ENCODE results near the gene ZNF653.

The ZNF653 gene

DNA sequence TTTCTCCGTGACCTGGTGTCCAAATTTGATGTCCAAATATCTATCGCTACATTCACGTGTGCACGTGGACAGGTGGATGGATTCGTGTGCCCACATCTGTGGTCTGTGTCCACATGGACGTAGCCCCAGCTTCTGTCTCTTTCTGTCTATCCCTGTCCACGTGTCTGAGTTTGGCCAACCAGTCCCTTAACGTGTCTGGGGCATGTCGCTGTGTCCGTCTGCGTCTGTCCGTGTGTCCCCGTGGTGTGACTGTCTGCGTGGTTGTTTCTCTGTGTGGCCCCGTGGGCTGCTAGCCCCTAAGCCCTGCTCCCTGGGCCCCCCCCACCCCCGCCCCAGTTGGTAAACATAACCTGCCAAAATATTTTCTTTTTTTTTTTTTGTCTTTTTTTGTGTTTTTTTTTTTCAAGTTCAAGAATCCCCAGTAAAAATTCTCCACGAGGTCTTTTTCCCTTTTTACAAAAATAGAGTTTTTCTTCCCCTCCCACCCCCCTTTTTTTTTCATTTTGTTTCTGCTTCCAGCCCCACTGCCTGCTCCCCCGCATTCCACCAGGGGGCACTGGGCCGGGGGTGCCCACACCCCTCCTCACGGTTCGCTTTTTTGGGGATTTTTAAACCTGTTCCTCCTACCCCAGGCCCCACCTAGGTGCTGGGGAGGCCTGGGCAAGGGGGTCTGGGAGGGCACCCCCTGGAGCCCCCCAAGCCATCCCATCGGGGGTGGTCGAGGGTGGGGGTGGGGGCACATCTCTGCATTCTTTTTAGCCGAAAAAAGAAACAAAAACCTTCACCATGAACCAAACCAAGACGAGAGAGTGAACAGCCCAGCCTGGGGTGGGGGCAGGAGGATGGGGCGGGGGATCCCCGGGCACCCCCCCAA, 51.9 kb downstream of the ZNF653 start:
- H3K4me2 ChIP-seq (ENCODE audit: low read depth, low read length, poor library complexity, severe bottlenecking): no peak overlapping the region
- no peak for TF ChIP-seq EZH2phosphoT487 (IDR thresholded peaks at IDR 0.05; ENCODE audit: borderline replicate concordance)
- TF ChIP-seq, protein P1, sequence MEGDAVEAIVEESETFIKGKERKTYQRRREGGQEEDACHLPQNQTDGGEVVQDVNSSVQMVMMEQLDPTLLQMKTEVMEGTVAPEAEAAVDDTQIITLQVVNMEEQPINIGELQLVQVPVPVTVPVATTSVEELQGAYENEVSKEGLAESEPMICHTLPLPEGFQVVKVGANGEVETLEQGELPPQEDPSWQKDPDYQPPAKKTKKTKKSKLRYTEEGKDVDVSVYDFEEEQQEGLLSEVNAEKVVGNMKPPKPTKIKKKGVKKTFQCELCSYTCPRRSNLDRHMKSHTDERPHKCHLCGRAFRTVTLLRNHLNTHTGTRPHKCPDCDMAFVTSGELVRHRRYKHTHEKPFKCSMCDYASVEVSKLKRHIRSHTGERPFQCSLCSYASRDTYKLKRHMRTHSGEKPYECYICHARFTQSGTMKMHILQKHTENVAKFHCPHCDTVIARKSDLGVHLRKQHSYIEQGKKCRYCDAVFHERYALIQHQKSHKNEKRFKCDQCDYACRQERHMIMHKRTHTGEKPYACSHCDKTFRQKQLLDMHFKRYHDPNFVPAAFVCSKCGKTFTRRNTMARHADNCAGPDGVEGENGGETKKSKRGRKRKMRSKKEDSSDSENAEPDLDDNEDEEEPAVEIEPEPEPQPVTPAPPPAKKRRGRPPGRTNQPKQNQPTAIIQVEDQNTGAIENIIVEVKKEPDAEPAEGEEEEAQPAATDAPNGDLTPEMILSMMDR (conservative IDR thresholded peaks at IDR 0.05; ENCODE audit: low read length): peak; percentile 68
- H3K9me3 ChIP-seq (ENCODE audit: insufficient read depth, low read depth, low read length): no peaks in the 10 kb centered on the region
- H3K9me2 ChIP-seq (replicated peaks; ENCODE audit: low read depth, low read length): no peaks in the 10 kb centered on the region
- no peaks in the 10 kb centered on the region for H3F3A ChIP-seq (ENCODE audit: low read depth)
- no peaks in the 10 kb centered on the region for H3K27me3 ChIP-seq (ENCODE audit: insufficient read depth, low read length, poor library complexity, severe bottlenecking)
- H3K9ac ChIP-seq (ENCODE audit: low read depth, low read length, poor library complexity, severe bottlenecking): peak overlapping the region; percentile 17
- H4K20me1 ChIP-seq (ENCODE audit: insufficient read depth, low read length, poor library complexity, severe bottlenecking): no peaks in the 10 kb centered on the region
- H3K4me1 ChIP-seq (ENCODE audit: insufficient read depth, low read length, poor library complexity, severe bottlenecking): no peaks in the 10 kb centered on the region
- no peaks in the 10 kb centered on the region for H3K79me2 ChIP-seq (ENCODE audit: insufficient read depth, low read length)
- no peak overlapping the region for H3K4me3 ChIP-seq (ENCODE audit: low read length, poor library complexity, severe bottlenecking)
- no peak overlapping the region for H2AFZ ChIP-seq (ENCODE audit: low read length)
- peaks cover 7% of the 10 kb centered on the region; the same call in 1 of the 2 replicates for H3K36me3 ChIP-seq (ENCODE audit: insufficient read depth, low read length)

DNA sequence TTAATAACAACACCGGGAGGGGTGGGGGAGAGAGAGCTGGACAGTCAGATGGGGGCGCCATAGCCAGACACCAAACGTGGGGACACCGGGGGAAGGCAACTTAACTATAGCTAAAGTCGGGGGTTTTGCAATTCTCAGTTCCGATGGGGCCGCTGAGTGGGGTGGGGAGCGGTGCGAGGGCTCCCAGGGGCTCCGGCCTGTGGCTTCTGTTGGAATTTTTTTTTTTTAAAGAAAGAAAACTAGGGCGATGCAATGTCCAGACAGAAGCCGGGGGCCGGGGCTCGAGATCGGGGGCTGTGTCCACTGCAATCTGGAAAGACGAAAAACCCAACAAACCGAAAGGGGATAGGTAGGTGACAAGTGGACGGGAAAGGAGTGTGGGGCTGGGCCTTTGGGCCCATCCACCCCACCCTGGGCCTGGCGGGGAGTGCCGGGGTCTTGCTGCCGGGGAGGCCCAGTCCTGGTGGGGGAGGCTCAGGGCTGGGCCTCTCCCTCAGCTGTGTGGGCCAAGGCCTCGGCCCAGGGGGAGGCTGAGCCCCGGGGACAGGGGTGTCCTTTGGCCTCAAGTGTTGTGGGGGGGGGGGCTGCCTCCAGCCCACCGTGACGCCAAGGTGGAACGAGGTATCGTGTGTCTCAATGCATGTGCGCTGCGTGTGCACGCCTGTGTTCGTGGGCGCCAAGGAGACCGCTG, 52.9 kb downstream of the ZNF653 start:
- no peak overlapping the region for H2AFZ ChIP-seq (ENCODE audit: low read length)
- no peaks in the 10 kb centered on the region for H3K79me2 ChIP-seq (ENCODE audit: insufficient read depth, low read length)
- H3F3A ChIP-seq (ENCODE audit: low read depth): no peaks in the 10 kb centered on the region
- no peak overlapping the region for H3K4me2 ChIP-seq (ENCODE audit: low read depth, low read length, poor library complexity, severe bottlenecking)
- no peaks in the 10 kb centered on the region for H3K9me3 ChIP-seq (ENCODE audit: insufficient read depth, low read depth, low read length)
- TF ChIP-seq EZH2phosphoT487 (IDR thresholded peaks at IDR 0.05; ENCODE audit: borderline replicate concordance): no peak
- TF ChIP-seq, protein P1 (conservative IDR thresholded peaks at IDR 0.05; ENCODE audit: low read length): peak; percentile 54
- no peaks in the 10 kb centered on the region for H4K20me1 ChIP-seq (ENCODE audit: insufficient read depth, low read length, poor library complexity, severe bottlenecking)
- no peaks in the 10 kb centered on the region for H3K27me3 ChIP-seq (ENCODE audit: insufficient read depth, low read length, poor library complexity, severe bottlenecking)
- H3K4me1 ChIP-seq (ENCODE audit: insufficient read depth, low read length, poor library complexity, severe bottlenecking): no peaks in the 10 kb centered on the region
- H3K36me3 ChIP-seq (ENCODE audit: insufficient read depth, low read length): peaks cover 17% of the 10 kb centered on the region; the same call in 1 of the 2 replicates
- H3K4me3 ChIP-seq (ENCODE audit: low read length, poor library complexity, severe bottlenecking): no peak overlapping the region
- peak overlapping the region; percentile 17 for H3K9ac ChIP-seq (ENCODE audit: low read depth, low read length, poor library complexity, severe bottlenecking)
- no peaks in the 10 kb centered on the region for H3K9me2 ChIP-seq (replicated peaks; ENCODE audit: low read depth, low read length)

DNA sequence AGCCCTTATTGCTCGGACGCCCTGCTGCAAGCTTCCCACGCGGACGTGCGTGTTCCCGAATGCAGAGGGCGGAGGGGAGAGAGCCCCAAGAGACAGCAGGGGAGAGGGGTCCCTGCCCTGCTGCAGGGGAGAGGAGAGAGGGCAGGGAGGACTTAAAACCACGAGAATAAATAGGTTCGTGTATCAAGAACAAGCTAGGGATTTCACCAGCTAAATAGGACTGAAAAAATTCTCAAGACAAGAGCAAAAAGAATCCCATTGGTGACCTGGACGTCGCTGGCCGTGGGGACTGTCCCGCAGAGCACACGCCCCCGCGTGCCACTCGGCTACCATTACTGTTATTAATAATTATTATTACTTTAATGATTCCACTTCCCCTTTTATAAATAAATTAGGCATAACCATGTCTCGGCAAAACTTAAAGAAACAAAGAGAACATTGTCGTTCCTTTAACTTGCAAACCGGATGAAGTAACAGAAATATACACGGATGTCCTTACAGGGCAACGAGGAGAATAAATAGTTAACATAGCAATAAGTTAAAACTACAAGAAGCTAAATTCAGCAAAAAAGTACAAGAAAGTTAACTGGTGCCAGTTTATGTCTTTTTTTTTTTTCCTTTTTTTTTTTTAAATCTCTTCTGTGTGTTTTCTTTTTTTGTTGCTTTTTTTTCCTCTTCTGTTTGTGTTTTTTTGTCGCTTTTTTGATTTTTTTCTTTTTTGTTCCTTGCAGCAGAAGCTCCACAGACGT, 53.6 kb downstream of the ZNF653 start:
- Histone ChIP-seq H3K4me3 (ENCODE audit: low read length, poor library complexity, severe bottlenecking) (no peak overlapping the region), H3K9me3 (ENCODE audit: insufficient read depth, low read depth, low read length) (no peaks in the 10 kb centered on the region), H3K27me3 (ENCODE audit: insufficient read depth, low read length, poor library complexity, severe bottlenecking) (no peaks in the 10 kb centered on the region), H3K9ac (ENCODE audit: low read depth, low read length, poor library complexity, severe bottlenecking) (no peak overlapping the region), H3K4me2 (ENCODE audit: low read depth, low read length, poor library complexity, severe bottlenecking) (no peak overlapping the region), H3F3A (ENCODE audit: low read depth) (no peaks in the 10 kb centered on the region), H3K9me2 (replicated peaks; ENCODE audit: low read depth, low read length) (no peaks in the 10 kb centered on the region), H3K4me1 (ENCODE audit: insufficient read depth, low read length, poor library complexity, severe bottlenecking) (no peaks in the 10 kb centered on the region), H3K36me3 (ENCODE audit: insufficient read depth, low read length) (peaks cover 24% of the 10 kb centered on the region; the same call in 1 of the 2 replicates), H3K79me2 (ENCODE audit: insufficient read depth, low read length) (no peaks in the 10 kb centered on the region), H2AFZ (ENCODE audit: low read length) (no peak overlapping the region), H4K20me1 (ENCODE audit: insufficient read depth, low read length, poor library complexity, severe bottlenecking) (no peaks in the 10 kb centered on the region)
- TF ChIP-seq EZH2phosphoT487 (IDR thresholded peaks at IDR 0.05; ENCODE audit: borderline replicate concordance): no peak
- TF ChIP-seq, protein P1 (conservative IDR thresholded peaks at IDR 0.05; ENCODE audit: low read length): no peak

Data from Loucy (cell line).